Activated CD8-positive, alpha-beta T cell treated with anti-CD3 and anti-CD28 coated beads for 36 hours (primary cell): Measurements from ENCODE around the gene GYG2. TPM values are rescaled to one million over a fixed set of nuclear protein-coding genes. Genes with fewer than 3 reads are reported as not detected.
"Not testable (repeated sequence)": the region's sequence is repeated elsewhere in the genome, so short reads cannot be mapped to it uniquely, and the experiment has no call there.

Experiments
- ATAC-seq: fragments of 200-7000 bp; cut with Tn5 transposase; one replicate; pipeline ENCODE4 v1.10.0; 2021; ENCODE audit warnings: mild to moderate bottlenecking, moderate library complexity
- CTCF ChIA-PET: fragments of 350-600 bp; sonication (Branson Sonifier 250); formaldehyde crosslinking; loops from one replicate; lab custom pipeline; 2021; ENCODE audit warnings: antibody characterized with exemption; lab: Charles Lee
- POLR2A ChIA-PET: fragments of 350-600 bp; sonication (Branson Sonifier 250); formaldehyde crosslinking; loops from one replicate; lab custom pipeline; 2021; ENCODE audit warnings: antibody characterized with exemption; lab: Charles Lee
- DNase-seq: peaks from one replicate; pipeline ENCODE4 v3.0.0-alpha.2; 2020
- H3K27ac Mint-ChIP-seq: one replicate; pipeline ENCODE4 v1.8.0; 2021; ENCODE audit warnings: mild to moderate bottlenecking, mixed read lengths
- H3K27me3 Mint-ChIP-seq: one replicate; pipeline ENCODE4 v1.8.0; 2021; ENCODE audit warnings: mixed read lengths
- H3K36me3 Mint-ChIP-seq: one replicate; pipeline ENCODE4 v1.8.0; 2021; ENCODE audit warnings: low read depth, mixed read lengths
- H3K4me1 Mint-ChIP-seq: one replicate; pipeline ENCODE4 v1.8.0; 2021; ENCODE audit warnings: low read depth, mixed read lengths
- H3K4me3 Mint-ChIP-seq: one replicate; pipeline ENCODE4 v1.8.0; 2021; ENCODE audit warnings: mild to moderate bottlenecking, moderate library complexity, mixed read lengths
- H3K9me3 Mint-ChIP-seq: one replicate; pipeline ENCODE4 v1.8.0; 2021; ENCODE audit warnings: mixed read lengths
- intact Hi-C: fragments of 100-400 bp; cut with micrococcal nuclease; formaldehyde crosslinking; loops from one replicate; pipeline ENCODE4 v1.10.0; 2022
- total RNA-seq, 2 experiments: library from RNA; stranded (reverse); gene quantifications; one replicate each; pipeline ENCODE4 v1.2.3, GENCODE V29; 2021
- TF ChIP-seq, protein P1 (sequence below): fragments of 200-600 bp; IDR thresholded peaks from one replicate; pipeline ENCODE4 v1.8.0; 2022; ENCODE audit warnings: antibody characterized with exemption, mild to moderate bottlenecking

Gene GYG2
- total RNA-seq, 2 experiments from 2014 or later = not detected

- ATAC-seq = no peak
- H3K9me3 Mint-ChIP-seq = no peaks in the 10 kb centered on the region
- no peak overlapping the region for H3K27ac Mint-ChIP-seq
- TF ChIP-seq, protein P1, sequence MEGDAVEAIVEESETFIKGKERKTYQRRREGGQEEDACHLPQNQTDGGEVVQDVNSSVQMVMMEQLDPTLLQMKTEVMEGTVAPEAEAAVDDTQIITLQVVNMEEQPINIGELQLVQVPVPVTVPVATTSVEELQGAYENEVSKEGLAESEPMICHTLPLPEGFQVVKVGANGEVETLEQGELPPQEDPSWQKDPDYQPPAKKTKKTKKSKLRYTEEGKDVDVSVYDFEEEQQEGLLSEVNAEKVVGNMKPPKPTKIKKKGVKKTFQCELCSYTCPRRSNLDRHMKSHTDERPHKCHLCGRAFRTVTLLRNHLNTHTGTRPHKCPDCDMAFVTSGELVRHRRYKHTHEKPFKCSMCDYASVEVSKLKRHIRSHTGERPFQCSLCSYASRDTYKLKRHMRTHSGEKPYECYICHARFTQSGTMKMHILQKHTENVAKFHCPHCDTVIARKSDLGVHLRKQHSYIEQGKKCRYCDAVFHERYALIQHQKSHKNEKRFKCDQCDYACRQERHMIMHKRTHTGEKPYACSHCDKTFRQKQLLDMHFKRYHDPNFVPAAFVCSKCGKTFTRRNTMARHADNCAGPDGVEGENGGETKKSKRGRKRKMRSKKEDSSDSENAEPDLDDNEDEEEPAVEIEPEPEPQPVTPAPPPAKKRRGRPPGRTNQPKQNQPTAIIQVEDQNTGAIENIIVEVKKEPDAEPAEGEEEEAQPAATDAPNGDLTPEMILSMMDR = no peak
- CTCF ChIA-PET = no interaction called here
- POLR2A ChIA-PET = no interaction called here
- DNase-seq = no peak
- H3K27me3 Mint-ChIP-seq = peaks cover 1% of the 10 kb centered on the region
- no peak overlapping the region for H3K4me3 Mint-ChIP-seq
- H3K36me3 Mint-ChIP-seq = peaks cover 1% of the 10 kb centered on the region
- H3K4me1 Mint-ChIP-seq = no peaks in the 10 kb centered on the region
- intact Hi-C loops = no loop called here
Measured at GRCh38 chrX:2924151-2924550, 95.4 kb downstream of the GYG2 start.

DNA sequence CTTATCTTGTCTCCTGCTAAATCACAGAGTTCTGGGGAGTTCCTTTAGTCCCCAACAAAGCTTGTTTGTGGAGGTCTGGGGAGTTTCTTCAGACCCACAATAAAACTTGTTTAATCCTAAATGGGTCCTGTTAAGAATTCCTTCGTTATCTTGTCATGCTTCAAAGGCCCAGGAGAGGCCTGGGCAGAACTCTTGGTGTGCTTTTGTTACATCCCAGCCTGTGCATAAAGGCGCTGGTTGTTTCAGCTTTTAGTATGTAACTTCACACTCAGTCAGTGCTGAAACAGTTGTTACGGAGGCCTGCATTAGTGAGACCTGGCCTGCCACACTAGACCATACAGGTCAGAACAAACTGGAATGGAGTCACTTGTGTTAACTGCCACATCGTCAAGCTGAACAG, 97.5 kb downstream of the GYG2 start:
- H3K4me3 Mint-ChIP-seq, CTCF ChIA-PET: not testable (repeated sequence)

GRCh38 chrX:2926664-2927275, 98.0 kb downstream of the GYG2 start:
- H3K4me3 Mint-ChIP-seq = no peak overlapping the region
- ChIA-PET POLR2A (no interaction called here), CTCF (no interaction called here)
- no peak for DNase-seq
- ATAC-seq = no peak
- peaks cover 5% of the 10 kb centered on the region for H3K27me3 Mint-ChIP-seq
- H3K4me1 Mint-ChIP-seq = no peaks in the 10 kb centered on the region
- TF ChIP-seq, protein P1 = no peak
- peaks cover 2% of the 10 kb centered on the region for H3K9me3 Mint-ChIP-seq
- no peaks in the 10 kb centered on the region for H3K36me3 Mint-ChIP-seq
- H3K27ac Mint-ChIP-seq = no peak overlapping the region
- intact Hi-C loops = no loop called here

More for the DNA sequence above, 97.5 kb downstream of the GYG2 start:
- POLR2A ChIA-PET, H3K27ac Mint-ChIP-seq, intact Hi-C loops, ATAC-seq, H3K4me1 Mint-ChIP-seq, H3K9me3 Mint-ChIP-seq, DNase-seq, H3K27me3 Mint-ChIP-seq, H3K36me3 Mint-ChIP-seq: not testable (repeated sequence)

DNA sequence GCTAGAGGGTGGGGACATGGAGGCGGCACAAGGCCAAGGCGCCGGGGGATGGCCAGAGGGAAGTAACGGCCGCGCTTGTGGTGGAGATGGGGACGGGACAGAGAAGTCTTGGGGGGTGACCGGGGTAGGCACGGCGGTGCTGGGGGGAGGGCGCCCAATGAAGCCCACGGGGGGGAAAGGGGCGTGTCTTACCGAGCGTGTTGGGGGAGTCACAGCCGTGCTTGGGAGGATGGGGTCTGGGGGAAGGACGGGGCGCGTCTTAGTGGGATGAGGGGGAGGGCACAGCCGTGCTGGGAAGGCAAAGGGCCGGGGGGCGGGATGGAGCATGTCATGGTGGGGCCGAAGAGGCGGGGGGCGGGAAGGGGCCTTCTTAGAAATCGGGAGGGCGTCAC, 99.5 kb downstream of the GYG2 start:
- TF ChIP-seq, protein P1 = no peak
- DNase-seq (no peak), ATAC-seq (peak; percentile 5)
- intact Hi-C loops = no loop called here
- ChIA-PET CTCF (no interaction called here), POLR2A (no interaction called here)
- Mint-ChIP-seq H3K27ac (no peak overlapping the region), H3K27me3 (peaks cover 5% of the 10 kb centered on the region), H3K36me3 (no peaks in the 10 kb centered on the region), H3K9me3 (peaks cover 2% of the 10 kb centered on the region), H3K4me1 (no peaks in the 10 kb centered on the region), H3K4me3 (peak overlapping the region; percentile 38)

DNA sequence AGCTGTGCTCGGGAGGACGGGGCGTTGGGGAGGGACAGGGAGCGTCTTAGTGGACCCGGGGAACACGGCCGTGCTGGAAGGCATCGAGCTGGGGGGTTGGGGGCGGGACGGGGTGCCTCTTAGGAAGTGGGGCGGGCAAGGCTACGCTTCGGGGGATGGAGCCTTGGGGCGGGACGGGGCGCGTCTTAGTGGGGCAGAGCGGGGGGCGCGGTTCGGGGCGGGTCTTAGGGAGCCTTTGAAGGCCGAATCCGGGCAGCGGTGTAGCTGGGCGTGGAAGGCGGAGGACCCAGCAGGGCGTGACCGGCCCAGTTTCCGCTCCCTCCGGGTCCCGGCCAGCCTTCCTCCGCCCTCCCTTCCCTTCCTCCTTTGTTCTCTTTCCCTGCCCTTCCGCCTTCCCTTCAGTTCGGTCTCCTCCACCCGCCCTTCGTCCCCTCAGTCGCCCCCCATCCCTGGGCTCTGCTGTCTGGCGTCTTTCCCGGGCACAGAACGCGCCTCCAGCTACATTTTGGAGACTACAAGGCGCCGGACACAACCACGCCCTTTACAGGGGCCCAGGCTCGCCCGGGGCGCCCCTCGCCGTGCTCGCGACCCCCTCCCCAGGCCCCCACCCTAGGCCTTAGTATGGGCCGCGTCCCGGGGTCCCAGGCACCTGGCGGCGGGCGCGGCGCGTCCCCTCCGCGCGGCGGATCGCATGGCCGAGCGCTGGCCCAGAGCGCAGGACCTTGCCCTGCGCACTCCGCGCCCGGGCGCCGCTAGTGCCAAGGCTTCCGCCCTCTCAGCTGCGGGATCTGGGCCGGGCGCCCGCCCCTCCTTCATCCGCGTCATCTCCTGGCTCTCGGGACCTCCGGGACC, 100.1 kb downstream of the GYG2 start, which contains the start of gene ARSD:
ARSD (minus strand) TSS at position 757 of the 852 bp plus-strand sequence; CDS start at position 693, 64 bp downstream.
- TF ChIP-seq, protein P1 = no peak
- POLR2A ChIA-PET = no interaction called here
- Mint-ChIP-seq H3K9me3 (peaks cover 2% of the 10 kb centered on the region), H3K4me1 (no peaks in the 10 kb centered on the region), H3K4me3 (peak within 1 kb of the TSS; percentile 74), H3K27me3 (peaks cover 5% of the 10 kb centered on the region), H3K36me3 (no peaks in the 10 kb centered on the region), H3K27ac (peak within 1 kb of the TSS; percentile 30)
- peak; percentile 96 for ATAC-seq
- intact Hi-C loops = no loop called here
- DNase-seq = peak; percentile 72
- CTCF ChIA-PET = no interaction called here
